MCF 10A (cell line): Measurements from ENCODE around the gene LGR5. TPM values are rescaled to one million over a fixed set of nuclear protein-coding genes. Genes with fewer than 3 reads are reported as not detected.

ENCODE experiments used
- BruUV-seq: library from RNA; stranded (reverse); fragments of 400-500 nt; replicated peaks from 2 replicates; lab custom pipeline; 2021; lab: Mats Ljungman, UMichigan
- CTCF ChIA-PET: fragments of 300-600 bp; sonication (Branson Sonifier 250); formaldehyde crosslinking; extraction: SDS; loops from one replicate; lab custom pipeline; 2021; ENCODE audit warnings: antibody characterized with exemption, inconsistent platforms; lab: Yijun Ruan, JAX
- POLR2A ChIA-PET: fragments of 300-600, 350-650 bp; sonication (Branson Sonifier 250); formaldehyde crosslinking; extraction: SDS; loops from one replicate; lab custom pipeline; 2020; ENCODE audit warnings: antibody characterized with exemption, inconsistent platforms; lab: Yijun Ruan, JAX
- DNase-seq: peaks from one replicate; pipeline ENCODE4 v3.0.0-alpha.2; 2018; ENCODE audit not compliant: unreplicated experiment
- H3K27ac Mint-ChIP-seq: one replicate; pipeline ENCODE4 v1.8.0; 2022; ENCODE audit warnings: mild to moderate bottlenecking, low read depth, mixed read lengths; ENCODE audit not compliant: unreplicated experiment
- H3K27me3 Mint-ChIP-seq: one replicate; pipeline ENCODE4 v1.8.0; 2022; ENCODE audit warnings: mixed read lengths; ENCODE audit not compliant: insufficient read depth, unreplicated experiment
- H3K36me3 Mint-ChIP-seq: one replicate; pipeline ENCODE4 v1.8.0; 2022; ENCODE audit warnings: mild to moderate bottlenecking, moderate library complexity, mixed read lengths; ENCODE audit not compliant: insufficient read depth, unreplicated experiment
- H3K4me1 Mint-ChIP-seq: one replicate; pipeline ENCODE4 v1.8.0; 2022; ENCODE audit warnings: mixed read lengths; ENCODE audit not compliant: insufficient read depth, unreplicated experiment
- H3K4me3 Mint-ChIP-seq: one replicate; pipeline ENCODE4 v1.8.0; 2022; ENCODE audit warnings: mild to moderate bottlenecking, moderate library complexity, mixed read lengths; ENCODE audit not compliant: unreplicated experiment
- H3K9me3 Mint-ChIP-seq: one replicate; pipeline ENCODE4 v1.8.0; 2022; ENCODE audit warnings: mixed read lengths; ENCODE audit not compliant: unreplicated experiment
- CTCF ChIP-seq: fragments of 200-600 bp; IDR thresholded peaks from one replicate; pipeline ENCODE4 v1.8.0; 2022; ENCODE audit warnings: antibody characterized with exemption, mild to moderate bottlenecking; ENCODE audit not compliant: unreplicated experiment
- intact Hi-C: fragments of 100-400 bp; cut with micrococcal nuclease; formaldehyde crosslinking; loops from 2 replicates; pipeline ENCODE4 v1.14.1; 2022
- total RNA-seq: library from RNA; stranded (reverse); gene quantifications from 2 replicates; pipeline ENCODE4 v1.2.3, GENCODE V29; 2022

Gene LGR5
- total RNA-seq, 1 experiment from 2014 or later = not detected

- no peak for TF ChIP-seq CTCF
- no peak for DNase-seq
- intact Hi-C loops = no loop called here
- no peak overlapping the region for H3K27ac Mint-ChIP-seq
- no TSS peak for BruUV-seq
- peaks cover 5% of the 10 kb centered on the region for H3K4me1 Mint-ChIP-seq
- H3K9me3 Mint-ChIP-seq = peaks cover 8% of the 10 kb centered on the region
- no peaks in the 10 kb centered on the region for H3K36me3 Mint-ChIP-seq
- CTCF ChIA-PET = interaction anchor here (0.6 to 0.9 kb wide), 5 partner anchors 16 to 1520 kb away, joined by 3 to 6 read pairs (median 3); no protein-coding TSS in a partner anchor
- peaks cover 12% of the 10 kb centered on the region for H3K27me3 Mint-ChIP-seq
- POLR2A ChIA-PET = no interaction called here
- no peak overlapping the region for H3K4me3 Mint-ChIP-seq
Measured at GRCh38 chr12:71399197-71399596, 40.4 kb upstream of the LGR5 start.

GRCh38 chr12:71400481-71400880 is 39.1 kb upstream of the LGR5 start:
- CTCF ChIA-PET = interaction anchor here (4.1 kb wide), 1 partner anchor 9 kb away, joined by 31 read pairs; no protein-coding TSS in a partner anchor
- Mint-ChIP-seq H3K36me3 (no peaks in the 10 kb centered on the region), H3K4me1 (peaks cover 5% of the 10 kb centered on the region), H3K9me3 (peaks cover 13% of the 10 kb centered on the region), H3K27ac (no peak overlapping the region), H3K4me3 (no peak overlapping the region), H3K27me3 (peaks cover 24% of the 10 kb centered on the region)
- intact Hi-C loops = no loop called here
- POLR2A ChIA-PET = interaction anchor here (0.6 to 0.7 kb wide), 2 partner anchors 12 to 19 kb away, joined by 3 to 5 read pairs; no protein-coding TSS in a partner anchor
- no TSS peak for BruUV-seq
- no peak for DNase-seq
- no peak for TF ChIP-seq CTCF

- intact Hi-C loops = no loop called here
- peaks cover 16% of the 10 kb centered on the region for H3K9me3 Mint-ChIP-seq
- CTCF ChIA-PET = interaction anchor here (1.1 to 1.7 kb wide), 2 partner anchors 10 to 13 kb away, joined by 6 to 8 read pairs; no protein-coding TSS in a partner anchor
- POLR2A ChIA-PET = no interaction called here
- H3K27me3 Mint-ChIP-seq = peaks cover 29% of the 10 kb centered on the region
- no peak overlapping the region for H3K27ac Mint-ChIP-seq
- TF ChIP-seq CTCF = no peak
- no TSS peak for BruUV-seq
- H3K4me3 Mint-ChIP-seq = no peak overlapping the region
- DNase-seq = no peak
- peaks cover 5% of the 10 kb centered on the region for H3K4me1 Mint-ChIP-seq
- no peaks in the 10 kb centered on the region for H3K36me3 Mint-ChIP-seq
Measured at GRCh38 chr12:71405884-71406283, 33.7 kb upstream of the LGR5 start.

GRCh38 chr12:71407732-71408131 is 31.9 kb upstream of the LGR5 start:
- ChIA-PET POLR2A (no interaction called here), CTCF (interaction anchor here (1.7 kb wide), 1 partner anchor 15 kb away, joined by 8 read pairs; no protein-coding TSS in a partner anchor)
- DNase-seq = no peak
- peaks cover 29% of the 10 kb centered on the region for H3K27me3 Mint-ChIP-seq
- peaks cover 26% of the 10 kb centered on the region for H3K9me3 Mint-ChIP-seq
- no peak overlapping the region for H3K4me3 Mint-ChIP-seq
- intact Hi-C loops = no loop called here
- no TSS peak for BruUV-seq
- H3K27ac Mint-ChIP-seq = no peak overlapping the region
- no peaks in the 10 kb centered on the region for H3K36me3 Mint-ChIP-seq
- TF ChIP-seq CTCF = no peak
- no peaks in the 10 kb centered on the region for H3K4me1 Mint-ChIP-seq
